MV-4-11 (cell line): ENCODE data around the gene RHOXF1.
"Not testable (repeated sequence)": the region's sequence is repeated elsewhere in the genome, so short reads cannot be mapped to it uniquely, and the experiment has no call there.

Experiments used
- DNase-seq: peaks from one replicate; lab custom pipeline; 2025; lab: John Stamatoyannopoulos, UW

RHOXF1 gene

GRCh38 chrX:120115438-120115963 is at the start of gene RHOXF1:
Gene RHOXF1, minus strand, starts transcription at chrX:120115913. Its CDS starts 51 bp downstream, at chrX:120115862.
- DNase-seq = no peak

GRCh38 chrX:120159086-120159485 is 43.4 kb upstream of the RHOXF1 start:
- DNase-seq = not testable (repeated sequence)

- DNase-seq = not testable (repeated sequence)
Measured at GRCh38 chrX:120158313-120158712, 42.6 kb upstream of the RHOXF1 start, which contains the start of gene RHOXF2. Gene RHOXF2, plus strand, starts transcription at chrX:120158613. Its CDS starts 138 bp downstream, at chrX:120158751.

GRCh38 chrX:120150109-120150744 is 34.5 kb upstream of the RHOXF1 start:
- not testable (repeated sequence) for DNase-seq

GRCh38 chrX:120147537-120147936 is 31.8 kb upstream of the RHOXF1 start:
- DNase-seq = no peak

- DNase-seq = not testable (repeated sequence)
Measured at GRCh38 chrX:120146323-120146722, 30.6 kb upstream of the RHOXF1 start.

GRCh38 chrX:120145295-120145925 is 29.7 kb upstream of the RHOXF1 start:
- peak; percentile 3 for DNase-seq

GRCh38 chrX:120144178-120144844 is 28.6 kb upstream of the RHOXF1 start:
- no peak for DNase-seq

- DNase-seq = no peak
Measured at GRCh38 chrX:120140293-120140981, 24.7 kb upstream of the RHOXF1 start.

GRCh38 chrX:120137439-120137838 is 21.7 kb upstream of the RHOXF1 start:
- no peak for DNase-seq

- no peak for DNase-seq
Measured at GRCh38 chrX:120136840-120137239, 21.1 kb upstream of the RHOXF1 start.

- no peak for DNase-seq
Measured at GRCh38 chrX:120136128-120136527, 20.4 kb upstream of the RHOXF1 start.

- not testable (repeated sequence) for DNase-seq
Measured at GRCh38 chrX:120128306-120128846, 12.7 kb upstream of the RHOXF1 start.

GRCh38 chrX:120125444-120125843 is 9.7 kb upstream of the RHOXF1 start:
- no peak for DNase-seq

- DNase-seq = no peak
Measured at GRCh38 chrX:120120223-120120622, 4.5 kb upstream of the RHOXF1 start.

- no peak for DNase-seq
Measured at GRCh38 chrX:120111611-120112010, 4.1 kb downstream of the RHOXF1 start.

- DNase-seq = no peak
Measured at GRCh38 chrX:120109378-120109777, 6.3 kb downstream of the RHOXF1 start.

- DNase-seq = not testable (repeated sequence)
Measured at GRCh38 chrX:120104707-120105106, 11.0 kb downstream of the RHOXF1 start.

GRCh38 chrX:120101057-120101456 is 14.7 kb downstream of the RHOXF1 start:
- not testable (repeated sequence) for DNase-seq

GRCh38 chrX:120090208-120090607 is 25.5 kb downstream of the RHOXF1 start:
- DNase-seq = no peak

GRCh38 chrX:120087289-120088017 is 28.3 kb downstream of the RHOXF1 start:
- no peak for DNase-seq
